H9 (cell line): ENCODE measurements around the gene RHBDD2. TPM values are rescaled to one million over a fixed set of nuclear protein-coding genes. Genes with fewer than 3 reads are reported as not detected.

Source experiments
- DNase-seq: peaks from one replicate; pipeline ENCODE4 v3.0.0-alpha.2; 2017
- H2AFZ ChIP-seq: one replicate; pipeline ENCODE4 v1.6.1; 2013; ENCODE audit warnings: mild to moderate bottlenecking, low read length, control low read depth, moderate library complexity
- H2AK5ac ChIP-seq: 2 replicates; pipeline ENCODE4 v1.6.1; 2013; ENCODE audit warnings: low read length, control low read depth, mixed read lengths; ENCODE audit not compliant: insufficient read length
- H2BK120ac ChIP-seq: one replicate; pipeline ENCODE4 v1.6.1; 2013; ENCODE audit warnings: low read depth, mild to moderate bottlenecking, low read length, control low read depth, inconsistent platforms; ENCODE audit not compliant: poor library complexity, severe bottlenecking
- H2BK12ac ChIP-seq: 2 replicates; pipeline ENCODE4 v1.6.1; 2013; ENCODE audit warnings: low read length, control low read depth, mixed read lengths, low read depth; ENCODE audit not compliant: insufficient read length
- H2BK15ac ChIP-seq: 2 replicates; pipeline ENCODE4 v1.6.1; 2013; ENCODE audit warnings: low read depth, low read length, control low read depth
- H2BK20ac ChIP-seq: one replicate; pipeline ENCODE4 v1.6.1; 2013; ENCODE audit warnings: low read depth, mild to moderate bottlenecking, low read length, control low read depth, inconsistent platforms; ENCODE audit not compliant: poor library complexity, severe bottlenecking
- H2BK5ac ChIP-seq: 2 replicates; pipeline ENCODE4 v1.6.1; 2013; ENCODE audit warnings: low read length, control low read depth, mixed read lengths; ENCODE audit not compliant: insufficient read length
- H3K14ac ChIP-seq: 2 replicates; pipeline ENCODE4 v1.6.1; 2013; ENCODE audit warnings: low read length, control low read depth; ENCODE audit not compliant: insufficient read depth
- H3K18ac ChIP-seq: 2 replicates; pipeline ENCODE4 v1.6.1; 2013; ENCODE audit warnings: low read depth, mild to moderate bottlenecking, mixed read lengths, low read length, control low read depth; ENCODE audit not compliant: insufficient read length
- H3K23ac ChIP-seq: 2 replicates; pipeline ENCODE4 v1.6.1; 2013; ENCODE audit warnings: low read length, control low read depth, mixed read lengths, low read depth; ENCODE audit not compliant: insufficient read length
- H3K23me2 ChIP-seq: 2 replicates; pipeline ENCODE4 v1.6.1; 2013; ENCODE audit warnings: low read depth, mild to moderate bottlenecking, mixed read lengths, low read length, control low read depth; ENCODE audit not compliant: insufficient read length, poor library complexity, severe bottlenecking
- H3K27ac ChIP-seq: 2 replicates; pipeline ENCODE4 v1.5.1; 2013; ENCODE audit warnings: low read length, control low read depth, mixed read lengths, low read depth; ENCODE audit not compliant: insufficient read length
- H3K27me3 ChIP-seq: 2 replicates; pipeline ENCODE4 v1.6.1; 2013; ENCODE audit warnings: low read length, control low read depth, inconsistent platforms; ENCODE audit not compliant: insufficient read depth
- H3K4ac ChIP-seq: 2 replicates; pipeline ENCODE4 v1.6.1; 2013; ENCODE audit warnings: low read depth, mild to moderate bottlenecking, control low read depth, inconsistent platforms, low read length, moderate library complexity
- H3K4me1 ChIP-seq: 2 replicates; pipeline ENCODE4 v1.6.1; 2013; ENCODE audit warnings: low read length, control low read depth, inconsistent platforms; ENCODE audit not compliant: insufficient read depth
- H3K4me2 ChIP-seq: 2 replicates; pipeline ENCODE4 v1.6.1; 2013; ENCODE audit warnings: low read length, control low read depth, mixed read lengths; ENCODE audit not compliant: insufficient read length, insufficient read depth
- H3K56ac ChIP-seq: 2 replicates; pipeline ENCODE4 v1.6.1; 2013; ENCODE audit warnings: low read depth, mild to moderate bottlenecking, mixed read lengths, low read length, control low read depth; ENCODE audit not compliant: insufficient read length
- H3K79me1 ChIP-seq: 2 replicates; pipeline ENCODE4 v1.6.1; 2013; ENCODE audit warnings: low read depth, mild to moderate bottlenecking, moderate library complexity, low read length, control low read depth, inconsistent platforms; ENCODE audit not compliant: insufficient read depth, poor library complexity, severe bottlenecking
- H3K79me2 ChIP-seq: 2 replicates; pipeline ENCODE4 v1.6.1; 2013; ENCODE audit warnings: low read length, control low read depth, inconsistent platforms; ENCODE audit not compliant: insufficient read depth
- H3K9ac ChIP-seq: 2 replicates; pipeline ENCODE4 v1.6.1; 2013; ENCODE audit warnings: low read length, control low read depth, mixed read lengths; ENCODE audit not compliant: insufficient read length; ENCODE audit errors: extremely low read depth
- H3K9me3 ChIP-seq: one replicate; pipeline ENCODE4 v1.6.1; 2013; ENCODE audit warnings: low read depth, low read length, inconsistent platforms; ENCODE audit not compliant: control insufficient read depth
- H3T11ph ChIP-seq: one replicate; pipeline ENCODE4 v1.6.1; 2013; ENCODE audit warnings: mild to moderate bottlenecking, low read length, control low read depth, inconsistent platforms
- H4K20me1 ChIP-seq: one replicate; pipeline ENCODE4 v1.6.1; 2013; ENCODE audit not compliant: control insufficient read depth, insufficient read length, insufficient read depth
- H4K5ac ChIP-seq: 2 replicates; pipeline ENCODE4 v1.6.1; 2013; ENCODE audit warnings: low read depth, mild to moderate bottlenecking, mixed read lengths, low read length, control low read depth; ENCODE audit not compliant: insufficient read length
- H4K8ac ChIP-seq: replicated peaks from 2 replicates; pipeline ENCODE4 v1.6.1; 2013; ENCODE audit warnings: low read length, control low read depth, mixed read lengths, low read depth; ENCODE audit not compliant: insufficient read length
- H4K91ac ChIP-seq: 2 replicates; pipeline ENCODE4 v1.6.1; 2013; ENCODE audit warnings: low read depth, mild to moderate bottlenecking, moderate library complexity, mixed read lengths, low read length, control low read depth; ENCODE audit not compliant: insufficient read length
- H3K27ac Mint-ChIP-seq, 3 experiments: 2 replicates in 2 of 3; 3 replicates in 1 of 3; pipeline ENCODE4 v1.8.0; 2020 to 2021; ENCODE audit warnings: mixed read lengths in 3 of 3, mild to moderate bottlenecking in 1 of 3, moderate library complexity in 1 of 3
- H3K27me3 Mint-ChIP-seq: 2 replicates; pipeline ENCODE4 v1.8.0; 2021; ENCODE audit warnings: low read depth, mild to moderate bottlenecking, moderate library complexity, mixed read lengths
- H3K36me3 Mint-ChIP-seq, 3 experiments: 2 replicates in 2 of 3; 3 replicates in 1 of 3; pipeline ENCODE4 v1.8.0; 2020 to 2021; ENCODE audit warnings: low read depth in 3 of 3, mixed read lengths in 3 of 3; ENCODE audit not compliant: insufficient read depth in 1 of 3
- H3K4me1 Mint-ChIP-seq, 2 experiments: 2 replicates each; pipeline ENCODE4 v1.8.0; 2020; ENCODE audit warnings: mixed read lengths in 2 of 2
- H3K4me3 Mint-ChIP-seq, 2 experiments: 2 replicates in 1 of 2; 3 replicates in 1 of 2; pipeline ENCODE4 v1.8.0; 2020 to 2021; ENCODE audit warnings: mild to moderate bottlenecking in 2 of 2, mixed read lengths in 2 of 2, moderate library complexity in 1 of 2
- H3K9me3 Mint-ChIP-seq, 2 experiments: 2 replicates in 1 of 2; 3 replicates in 1 of 2; pipeline ENCODE4 v1.8.0; 2020; ENCODE audit warnings: mild to moderate bottlenecking in 2 of 2, mixed read lengths in 2 of 2, moderate library complexity in 1 of 2
- WGBS: extraction: QIAGEN DNeasy Blood & Tissue Kit; methylation state at CpG from one replicate; pipeline ENCODE4 v1.1.7; 2013; ENCODE audit warnings: missing lambda C conversion rate, low lambda C conversion rate, mixed read lengths; ENCODE audit not compliant: insufficient read length; ENCODE audit errors: extremely low coverage; 5-methylcytosine and 5-hydroxymethylcytosine counted together
- total RNA-seq: library from RNA; stranded (reverse); gene quantifications from 2 replicates; pipeline ENCODE4 v1.2.1, GENCODE V29; 2021
- TF ChIP-seq, protein P1 (sequence below): fragments of 200-600 bp; sonication (generic); conservative IDR thresholded peaks from 3 replicates; pipeline ENCODE4 v1.8.0; 2021; ENCODE audit warnings: antibody characterized with exemption, mild to moderate bottlenecking

The RHBDD2 gene
- total RNA-seq, 1 experiment from 2014 or later: 30.0 TPM

DNA sequence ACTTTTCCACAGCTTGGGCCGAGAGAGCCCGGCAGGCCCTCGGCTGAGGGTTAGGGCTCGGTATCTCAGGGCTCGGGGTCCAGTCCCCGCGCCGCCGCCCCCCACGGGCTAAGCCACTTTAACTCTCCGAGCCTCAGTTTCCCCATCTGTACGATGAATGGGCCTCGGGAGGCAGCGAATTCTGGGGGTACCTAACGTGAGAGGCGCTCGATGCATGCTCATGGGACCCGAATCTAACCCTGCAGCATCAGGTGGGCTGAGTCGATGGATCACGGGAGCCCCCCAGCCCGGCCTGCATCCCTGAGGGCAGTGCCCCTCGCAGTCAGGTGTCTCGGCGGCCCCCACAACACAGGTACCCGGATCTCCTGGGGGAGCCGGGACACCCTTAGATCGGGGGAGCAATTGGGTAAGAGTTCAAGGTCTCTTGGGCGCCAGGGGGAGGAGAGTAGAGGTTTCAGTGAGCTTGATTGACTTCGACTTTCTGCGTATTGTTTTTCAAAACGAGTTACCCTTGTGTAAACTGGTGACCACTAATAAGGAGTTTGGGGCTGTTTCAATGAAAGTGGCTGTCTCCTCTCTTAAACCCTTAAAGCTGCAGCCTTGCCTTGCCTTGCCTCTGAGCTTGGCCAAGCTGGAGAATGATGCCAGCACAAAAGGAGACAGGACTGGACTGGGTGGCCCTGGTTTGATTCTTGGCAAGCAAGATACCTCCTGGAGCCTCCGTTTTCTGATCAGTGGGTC, 36.8 kb downstream of the RHBDD2 start:
- DNase-seq: no peak
- H3T11ph ChIP-seq: no peak overlapping the region
- TF ChIP-seq, protein P1, sequence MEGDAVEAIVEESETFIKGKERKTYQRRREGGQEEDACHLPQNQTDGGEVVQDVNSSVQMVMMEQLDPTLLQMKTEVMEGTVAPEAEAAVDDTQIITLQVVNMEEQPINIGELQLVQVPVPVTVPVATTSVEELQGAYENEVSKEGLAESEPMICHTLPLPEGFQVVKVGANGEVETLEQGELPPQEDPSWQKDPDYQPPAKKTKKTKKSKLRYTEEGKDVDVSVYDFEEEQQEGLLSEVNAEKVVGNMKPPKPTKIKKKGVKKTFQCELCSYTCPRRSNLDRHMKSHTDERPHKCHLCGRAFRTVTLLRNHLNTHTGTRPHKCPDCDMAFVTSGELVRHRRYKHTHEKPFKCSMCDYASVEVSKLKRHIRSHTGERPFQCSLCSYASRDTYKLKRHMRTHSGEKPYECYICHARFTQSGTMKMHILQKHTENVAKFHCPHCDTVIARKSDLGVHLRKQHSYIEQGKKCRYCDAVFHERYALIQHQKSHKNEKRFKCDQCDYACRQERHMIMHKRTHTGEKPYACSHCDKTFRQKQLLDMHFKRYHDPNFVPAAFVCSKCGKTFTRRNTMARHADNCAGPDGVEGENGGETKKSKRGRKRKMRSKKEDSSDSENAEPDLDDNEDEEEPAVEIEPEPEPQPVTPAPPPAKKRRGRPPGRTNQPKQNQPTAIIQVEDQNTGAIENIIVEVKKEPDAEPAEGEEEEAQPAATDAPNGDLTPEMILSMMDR: no peak
- peaks cover 12% of the 10 kb centered on the region; the same call in 1 of the 2 replicates for H3K79me2 ChIP-seq
- peaks cover 6% of the 10 kb centered on the region for H3K79me1 ChIP-seq
- peak overlapping the region; percentile 60 for H3K9ac ChIP-seq
- Mint-ChIP-seq H3K36me3 (peaks cover 0 to 4% (median 3%) of the 10 kb centered on the region in 3 experiments; a peak in 3 of 7 replicates), H3K4me3 (peak overlapping the region; percentile 83 to 92), H3K27ac (peak overlapping the region; percentile 10 to 83 (median 67); a peak in 3 of 7 replicates), H3K4me1 (peaks cover 29 to 38% of the 10 kb centered on the region in 2 experiments), H3K9me3 (no peaks in the 10 kb centered on the region; a peak in 1 of 5 replicates), H3K27me3 (no peaks in the 10 kb centered on the region; the same call in 1 of the 2 replicates)
- H4K8ac ChIP-seq: no peak overlapping the region
- no peak overlapping the region for H3K23ac ChIP-seq
- no CpG with 5 or more reads among the region's 32 CpGs for WGBS
- peak overlapping the region; percentile 41 for H3K14ac ChIP-seq
- H2BK12ac ChIP-seq: no peak overlapping the region
- H3K18ac ChIP-seq: peak overlapping the region; percentile 27
- no peak overlapping the region for H2BK120ac ChIP-seq
- no peak overlapping the region for H4K5ac ChIP-seq
- no peaks in the 10 kb centered on the region for H3K4me1 ChIP-seq
- no peak overlapping the region for H2BK5ac ChIP-seq
- H2AK5ac ChIP-seq: no peak overlapping the region
- H4K20me1 ChIP-seq: no peaks in the 10 kb centered on the region
- no peaks in the 10 kb centered on the region for H3K9me3 ChIP-seq
- H3K23me2 ChIP-seq: peaks cover 8% of the 10 kb centered on the region
- no peak overlapping the region for H3K27ac ChIP-seq
- no peak overlapping the region for H3K4ac ChIP-seq
- H3K4me2 ChIP-seq: peak overlapping the region; percentile 80
- no peaks in the 10 kb centered on the region for H3K27me3 ChIP-seq
- H4K91ac ChIP-seq: no peak overlapping the region
- no peak overlapping the region for H3K56ac ChIP-seq
- H2BK20ac ChIP-seq: no peak overlapping the region
- H2AFZ ChIP-seq: no peak overlapping the region
- no peak overlapping the region for H2BK15ac ChIP-seq
